ENCODE results near the gene KRTAP9-2.
"Not testable (repeated sequence)": the region's sequence is repeated elsewhere in the genome, so short reads cannot be mapped to it uniquely, and the experiment has no call there.

KRTAP9-2 gene

GRCh38 chr17:41232399-41233105 lies 6.1 kb downstream of the KRTAP9-2 start, which contains the start of gene KRTAP9-3:
Gene KRTAP9-3, plus strand, starts transcription at chr17:41232449. Its CDS starts 53 bp downstream, at chr17:41232502.
- DNase-seq = not testable (repeated sequence)

- not testable (repeated sequence) for DNase-seq
Observed at GRCh38 chr17:41237116-41237515, 10.7 kb downstream of the KRTAP9-2 start.

GRCh38 chr17:41237949-41238437 lies 11.5 kb downstream of the KRTAP9-2 start, which contains the start of gene KRTAP9-8:
Gene KRTAP9-8, plus strand, starts transcription at chr17:41237999. Its CDS starts 53 bp downstream, at chr17:41238052.
- DNase-seq = not testable (repeated sequence)

GRCh38 chr17:41246995-41247787 lies 20.7 kb downstream of the KRTAP9-2 start:
- not testable (repeated sequence) for DNase-seq

GRCh38 chr17:41249637-41250240 lies 23.3 kb downstream of the KRTAP9-2 start, which contains the start of gene KRTAP9-4:
Gene KRTAP9-4, plus strand, starts transcription at chr17:41249687. Its CDS starts 34 bp downstream, at chr17:41249721.
- DNase-seq = not testable (repeated sequence)

GRCh38 chr17:41251261-41251660 lies 24.8 kb downstream of the KRTAP9-2 start:
- no peak for DNase-seq

- DNase-seq = no peak
Observed at GRCh38 chr17:41254861-41255260, 28.4 kb downstream of the KRTAP9-2 start.

- not testable (repeated sequence) for DNase-seq
Observed at GRCh38 chr17:41255381-41256290, 29.2 kb downstream of the KRTAP9-2 start, which contains the start of gene KRTAP9-9. Gene KRTAP9-9, plus strand, starts transcription at chr17:41255384.

- no peak for DNase-seq
Observed at GRCh38 chr17:41256291-41256685, 29.8 kb downstream of the KRTAP9-2 start.

GRCh38 chr17:41258406-41258805 lies 32.0 kb downstream of the KRTAP9-2 start:
- DNase-seq = no peak

GRCh38 chr17:41263212-41263611 lies 36.8 kb downstream of the KRTAP9-2 start:
- no peak for DNase-seq

- no peak for DNase-seq
Observed at GRCh38 chr17:41264599-41264998, 38.2 kb downstream of the KRTAP9-2 start.

GRCh38 chr17:41265078-41265477 lies 38.6 kb downstream of the KRTAP9-2 start, which contains the start of gene KRTAP9-6:
Gene KRTAP9-6, plus strand, starts transcription at chr17:41265378. Its CDS starts 0 bp downstream, at chr17:41265378.
- DNase-seq = no peak

- no peak for DNase-seq
Observed at GRCh38 chr17:41267711-41268110, 41.3 kb downstream of the KRTAP9-2 start.

GRCh38 chr17:41271323-41271722 lies 44.9 kb downstream of the KRTAP9-2 start:
- not testable (repeated sequence) for DNase-seq

GRCh38 chr17:41271858-41272257 lies 45.4 kb downstream of the KRTAP9-2 start:
- DNase-seq = no peak

GRCh38 chr17:41275648-41276190 lies 49.3 kb downstream of the KRTAP9-2 start, which contains the start of gene KRTAP9-7:
Gene KRTAP9-7, plus strand, starts transcription at chr17:41275698. Its CDS starts 0 bp downstream, at chr17:41275698.
- DNase-seq = not testable (repeated sequence)

Data from nucleus accumbens (tissue), 56 donors.